Bronchial epithelial cell (primary cell): Measurements from ENCODE around the gene TNPO1. TPM values are rescaled to one million over a fixed set of nuclear protein-coding genes. Genes with fewer than 3 reads are reported as not detected.
A peak's percentile ranks its signal among the peaks of the same experiment; 100 is the strongest.

ENCODE experiments used
- DNase-seq: peaks from one replicate; pipeline ENCODE4 v3.0.0-alpha.2; 2010; ENCODE audit warnings: low read depth
- FAIRE-seq: peaks from 2 replicates; lab custom pipeline; 2011; peaks lifted over from hg19 to GRCh38; lab: Jason Lieb, UNC
- H3K27me3 ChIP-seq: 2 replicates; pipeline ENCODE4 v1.5.1; 2011; ENCODE audit warnings: low read length; ENCODE audit not compliant: control insufficient read depth, insufficient read depth
- H3K36me3 ChIP-seq: 2 replicates; pipeline ENCODE4 v1.5.1; 2011; ENCODE audit warnings: low read length; ENCODE audit not compliant: control insufficient read depth, insufficient read depth
- H3K4me3 ChIP-seq: 2 replicates; pipeline ENCODE4 v1.5.1; 2011; ENCODE audit warnings: mild to moderate bottlenecking, low read depth, low read length, control low read depth
- CTCF ChIP-seq: IDR thresholded peaks from 2 replicates; pipeline ENCODE4 v1.5.1; 2011; ENCODE audit warnings: mild to moderate bottlenecking, moderate library complexity, low read length, control low read depth, inconsistent platforms; ENCODE audit not compliant: insufficient read depth, severe bottlenecking
- total RNA-seq: library from RNA; depleted of rRNA; stranded (reverse); fragments of >200 nt; gene quantifications from 2 replicates; pipeline ENCODE4 v1.2.1, GENCODE V29; 2014

Gene TNPO1
- 265 and 329 TPM in 2 replicates for total RNA-seq

GRCh38 chr5:72816284-72817075 lies at the start of gene TNPO1:
TNPO1 (plus strand) TSS chr5:72816661; CDS start chr5:72816738, 77 bp downstream.
- no peak for FAIRE-seq

GRCh38 chr5:72767289-72768010 lies 49.0 kb upstream of the TNPO1 start:
- Histone ChIP-seq H3K27me3 (no peaks in the 10 kb centered on the region), H3K4me3 (no peak overlapping the region), H3K36me3 (no peaks in the 10 kb centered on the region)
- FAIRE-seq (no peak), DNase-seq (no peak)
- no peak for TF ChIP-seq CTCF

More at GRCh38 chr5:72816284-72817075, at the start of gene TNPO1:
- H3K36me3 ChIP-seq, result peaks cover 1% of the 10 kb centered on the region
- peak within 1 kb of the TSS; percentile 88 for H3K4me3 ChIP-seq
- TF ChIP-seq CTCF, result peak; percentile 5
- DNase-seq, result peak; percentile 77
- H3K27me3 ChIP-seq, result no peaks in the 10 kb centered on the region

- FAIRE-seq (no peak), DNase-seq (no peak)
- H3K27me3 ChIP-seq, result no peaks in the 10 kb centered on the region
- H3K36me3 ChIP-seq, result no peaks in the 10 kb centered on the region
- no peak for TF ChIP-seq CTCF
- no peak overlapping the region for H3K4me3 ChIP-seq
Measured at GRCh38 chr5:72770266-72770665, 46.2 kb upstream of the TNPO1 start.

GRCh38 chr5:72776684-72777083 lies 39.8 kb upstream of the TNPO1 start:
- Histone ChIP-seq H3K27me3 (no peaks in the 10 kb centered on the region), H3K4me3 (no peak overlapping the region), H3K36me3 (no peaks in the 10 kb centered on the region)
- TF ChIP-seq CTCF, result no peak
- DNase-seq, result no peak
- no peak for FAIRE-seq

- Histone ChIP-seq H3K36me3 (no peaks in the 10 kb centered on the region), H3K27me3 (no peaks in the 10 kb centered on the region), H3K4me3 (no peak overlapping the region)
- TF ChIP-seq CTCF, result no peak
- DNase-seq (no peak), FAIRE-seq (no peak)
Measured at GRCh38 chr5:72779520-72779919, 36.9 kb upstream of the TNPO1 start.
